ENCODE measurements around the gene TTC23. TPM values are rescaled to one million over a fixed set of nuclear protein-coding genes. Genes with fewer than 3 reads are reported as not detected.
"Not testable (repeated sequence)": the region's sequence is repeated elsewhere in the genome, so short reads cannot be mapped to it uniquely, and the experiment has no call there.

Gene TTC23
- total RNA-seq, 1 donor from 2014 or later: 2.7 TPM

DNA sequence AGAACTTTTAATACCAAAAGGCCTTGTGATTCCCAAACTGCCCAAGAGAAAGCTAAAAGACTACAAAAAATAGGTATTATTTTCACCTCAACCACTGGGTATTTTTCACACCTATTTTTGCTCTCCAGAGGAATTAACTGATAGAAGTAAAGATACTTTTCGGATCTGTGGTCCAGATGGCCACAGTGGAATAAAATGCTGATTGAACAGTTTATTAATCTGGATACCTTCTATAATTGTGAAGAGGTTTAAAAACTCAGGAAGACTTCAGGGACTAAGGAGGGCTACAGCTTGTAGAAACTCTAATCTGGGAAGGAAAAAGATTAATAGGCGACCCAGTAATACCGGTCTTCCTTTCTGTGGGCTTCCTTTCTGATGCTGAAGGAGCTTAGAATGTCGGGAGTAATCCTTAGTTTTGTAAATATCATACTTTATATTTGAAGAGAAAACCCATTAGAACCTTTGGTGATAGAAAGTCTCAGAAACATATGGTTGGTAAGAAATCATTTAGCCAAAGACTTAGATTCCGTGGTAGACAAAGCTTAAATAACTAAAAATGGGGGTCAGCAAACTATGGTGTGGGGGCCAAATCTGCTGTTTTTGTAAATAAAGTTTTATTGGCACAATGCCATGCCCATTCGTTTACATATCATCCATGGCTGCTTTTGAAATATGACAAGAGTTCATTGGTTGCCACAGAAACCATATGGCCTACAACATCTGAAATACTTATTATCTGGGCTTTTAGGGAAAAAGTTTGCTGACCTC lies 47.8 kb downstream of the TTC23 start:
- intact Hi-C loops (cut with micrococcal nuclease): no loop called here

DNA sequence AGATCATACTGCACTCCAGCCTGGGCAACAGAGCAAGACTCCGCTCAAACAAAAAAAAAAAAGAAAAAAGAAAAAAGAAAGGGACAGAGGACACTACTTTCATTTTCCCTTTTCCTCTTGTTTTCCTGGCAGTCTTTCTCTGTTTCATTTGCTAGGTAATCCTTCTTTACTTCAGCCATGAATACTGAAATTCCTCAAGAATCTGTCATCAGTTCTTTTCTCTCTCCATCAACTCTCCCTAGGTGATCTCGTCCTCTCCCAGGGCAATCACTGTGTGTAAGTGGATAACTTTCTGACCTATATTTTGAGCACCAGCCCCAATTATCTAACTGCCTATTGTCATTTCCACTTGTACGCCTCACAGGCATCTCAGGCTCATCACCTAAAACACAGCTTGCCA lies 51.5 kb downstream of the TTC23 start:
- intact Hi-C loops (cut with micrococcal nuclease): no loop called here

DNA sequence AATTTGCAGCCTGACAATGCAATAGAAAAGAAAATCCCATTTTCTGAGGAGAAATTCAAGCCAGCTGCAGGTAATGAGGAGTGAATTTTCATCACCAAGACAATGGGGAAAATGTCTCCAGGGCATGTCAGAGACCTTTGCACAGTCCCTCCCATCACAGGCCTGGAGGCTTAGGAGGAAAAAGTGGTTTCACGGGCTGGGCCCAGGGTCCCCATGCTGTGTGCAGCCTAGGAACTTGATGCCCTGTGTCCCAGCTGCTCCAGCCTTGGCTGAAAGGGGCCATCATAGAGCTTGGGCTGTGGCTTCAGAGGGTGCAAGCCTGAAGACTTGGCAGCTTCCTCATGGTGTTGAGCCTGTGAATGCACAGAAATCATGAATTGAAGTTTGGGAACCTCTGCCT lies 57.2 kb downstream of the TTC23 start:
- intact Hi-C loops (cut with micrococcal nuclease): not testable (repeated sequence)

DNA sequence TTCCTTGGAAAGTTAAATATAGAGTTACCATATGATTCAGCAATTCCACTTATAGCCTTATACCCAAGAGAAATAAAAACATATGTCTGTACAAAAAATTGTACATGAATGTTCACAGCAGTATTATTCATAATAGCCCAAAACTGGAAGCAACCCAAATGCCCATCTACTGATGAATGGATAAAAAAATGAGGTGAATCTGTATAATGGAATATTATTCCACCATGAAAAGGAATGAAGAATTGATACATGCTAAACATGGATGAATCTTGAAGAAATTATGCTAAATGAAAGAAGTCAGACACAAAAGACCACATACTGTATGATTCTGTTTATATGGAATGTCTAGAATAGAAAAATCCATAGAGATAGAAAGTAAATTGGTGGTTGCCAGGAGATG lies 61.4 kb downstream of the TTC23 start:
- intact Hi-C loops (cut with micrococcal nuclease): no loop called here

DNA sequence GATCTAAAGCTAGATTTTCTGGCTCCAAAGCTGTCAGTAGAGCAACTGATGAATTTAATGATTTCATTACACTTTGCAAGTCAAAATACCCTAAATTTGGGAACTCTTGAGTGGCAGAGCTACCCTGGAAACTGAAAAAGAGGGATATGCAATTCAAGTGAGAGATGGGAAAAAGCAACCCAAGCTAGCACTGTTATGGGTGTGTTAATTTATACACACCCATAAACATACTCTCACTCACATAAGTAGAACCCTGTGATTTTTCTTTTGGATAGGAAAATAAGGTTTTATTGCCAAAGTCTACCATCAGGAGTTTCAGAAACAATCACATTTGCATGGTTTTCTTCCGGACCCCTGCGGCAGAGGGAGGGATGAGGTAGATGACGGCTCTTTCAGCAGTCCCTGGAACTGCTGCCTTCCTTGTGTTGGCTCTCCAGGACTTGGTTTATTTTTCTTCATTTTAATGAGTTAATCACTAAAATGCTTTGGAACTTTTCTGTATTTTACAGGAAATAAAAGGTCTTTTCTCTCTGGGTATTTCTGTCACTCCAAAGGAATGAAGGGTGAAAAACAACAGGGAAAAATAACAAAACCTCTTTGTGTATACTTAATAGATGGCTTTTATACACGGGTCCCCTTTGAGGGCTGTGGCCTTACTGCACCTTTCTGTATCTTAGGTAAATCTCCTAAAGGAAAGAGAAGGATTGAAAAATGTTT lies 63.8 kb downstream of the TTC23 start:
- intact Hi-C loops (cut with micrococcal nuclease): no loop called here

DNA sequence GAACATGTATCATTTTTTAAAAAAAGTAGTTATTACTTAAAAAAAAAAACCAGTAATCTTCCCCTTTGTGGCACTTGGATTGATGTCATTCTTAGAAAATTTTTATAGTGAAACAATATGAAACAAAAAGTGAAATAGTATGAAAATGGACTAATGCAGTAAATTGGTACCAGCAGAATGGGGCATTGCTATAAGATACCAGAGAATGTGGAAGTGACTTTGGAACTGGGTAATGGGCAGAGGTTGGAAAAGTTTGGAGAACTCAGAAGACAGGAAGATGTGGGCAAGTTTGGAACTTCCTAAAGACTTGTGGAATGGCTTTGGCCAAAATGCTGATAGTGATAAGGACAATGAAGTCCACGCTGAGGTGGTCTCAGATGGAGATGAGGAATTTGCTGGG lies 66.6 kb downstream of the TTC23 start:
- intact Hi-C loops (cut with micrococcal nuclease): no loop called here

DNA sequence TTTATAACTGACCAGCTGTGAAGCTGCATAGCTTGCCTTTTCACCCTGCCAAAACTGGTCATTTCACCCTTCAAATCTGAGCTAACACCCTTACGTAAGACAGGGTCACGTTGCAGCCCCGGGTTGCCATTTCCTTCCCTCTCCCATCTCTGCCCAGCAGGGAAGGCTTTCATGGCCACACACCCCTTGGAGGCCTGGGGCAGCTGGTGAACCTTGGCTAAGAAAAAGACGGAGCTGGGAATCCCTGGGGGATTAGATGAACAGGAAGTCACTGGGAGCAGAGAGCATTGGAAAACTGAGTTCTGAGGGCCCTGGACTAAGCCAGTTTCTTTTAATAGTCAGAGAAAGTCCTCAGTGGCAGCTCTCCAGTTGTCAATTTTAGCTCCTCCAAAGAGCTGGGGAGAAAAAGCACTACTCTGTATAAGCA lies 67.8 kb downstream of the TTC23 start:
- intact Hi-C loops (cut with micrococcal nuclease): no loop called here

DNA sequence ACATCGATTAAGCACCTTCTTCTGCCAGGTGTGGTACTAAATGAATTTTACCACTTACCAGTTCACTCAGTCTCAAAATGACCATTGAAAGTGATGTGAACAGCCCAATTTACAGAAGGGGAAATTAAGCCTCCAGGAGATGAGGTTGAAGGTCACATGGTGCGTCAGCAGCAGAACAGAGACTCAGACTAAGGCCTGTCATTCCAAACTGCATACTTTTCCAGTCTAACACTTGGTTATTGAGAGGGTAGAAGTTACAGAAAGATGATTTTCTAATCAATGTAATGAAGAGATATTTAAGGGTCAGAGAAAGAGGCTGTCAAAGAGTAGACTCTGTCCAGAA lies 68.4 kb downstream of the TTC23 start:
- intact Hi-C loops (cut with micrococcal nuclease): no loop called here

DNA sequence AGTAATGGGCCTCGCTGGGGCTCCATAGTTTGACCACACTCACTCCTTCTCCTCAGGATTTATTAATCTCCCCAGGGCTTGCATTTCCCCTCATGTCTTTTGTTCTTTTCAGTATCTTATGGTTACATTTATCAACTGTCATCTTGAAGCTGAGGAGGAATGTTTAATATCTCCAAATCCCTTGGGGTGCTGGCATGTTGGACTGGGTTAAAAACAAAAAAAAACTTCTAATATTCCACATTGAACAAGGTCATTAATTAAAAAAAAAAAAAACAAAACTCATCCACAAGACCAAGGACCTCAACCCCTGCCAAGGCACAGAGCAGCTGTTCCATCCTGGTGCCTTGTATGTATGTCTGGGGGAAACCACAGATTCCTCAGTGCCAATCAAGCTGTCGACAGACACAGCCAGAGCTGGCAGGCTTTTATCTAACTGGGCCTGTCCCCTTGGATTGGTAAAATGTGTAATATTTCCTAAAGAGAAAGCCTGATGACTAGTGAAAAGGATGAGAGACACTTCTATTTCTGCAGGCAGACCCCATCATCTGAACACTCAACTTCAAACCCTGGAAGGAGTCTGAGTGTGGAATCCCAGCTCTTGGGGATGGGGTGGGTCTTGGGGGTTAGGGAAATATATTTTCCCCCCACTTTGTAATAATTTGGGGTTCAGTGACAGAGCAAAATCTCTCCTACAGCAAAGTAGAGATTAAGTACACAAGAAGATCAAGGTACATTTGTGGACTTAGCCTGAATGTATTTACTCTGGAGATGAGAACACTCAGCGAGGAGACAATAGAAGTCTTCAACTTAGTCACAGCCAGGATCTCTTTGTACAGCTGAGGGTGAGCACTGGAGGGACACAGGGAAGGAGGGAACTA lies 69.1 kb downstream of the TTC23 start:
- intact Hi-C loops (cut with micrococcal nuclease): no loop called here

DNA sequence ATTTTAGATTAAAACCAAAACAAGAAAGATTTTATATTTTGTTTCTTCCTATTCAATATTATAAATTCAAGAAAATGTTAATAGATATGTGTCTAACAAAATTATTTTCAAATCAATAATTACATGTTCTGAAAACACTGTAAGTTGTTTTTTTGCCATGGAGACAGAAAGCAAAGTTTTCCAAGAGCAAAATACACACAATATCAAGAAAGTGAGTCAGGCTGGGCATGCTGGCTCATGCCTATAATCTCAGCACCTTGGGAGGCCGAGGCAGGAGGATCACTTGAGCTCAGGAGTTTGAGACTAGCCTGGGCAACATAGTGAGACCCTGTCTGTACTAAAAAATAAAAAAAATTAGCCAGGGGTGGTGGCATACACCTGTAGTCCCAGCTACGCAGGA lies 71.7 kb downstream of the TTC23 start:
- intact Hi-C loops (cut with micrococcal nuclease): no loop called here

DNA sequence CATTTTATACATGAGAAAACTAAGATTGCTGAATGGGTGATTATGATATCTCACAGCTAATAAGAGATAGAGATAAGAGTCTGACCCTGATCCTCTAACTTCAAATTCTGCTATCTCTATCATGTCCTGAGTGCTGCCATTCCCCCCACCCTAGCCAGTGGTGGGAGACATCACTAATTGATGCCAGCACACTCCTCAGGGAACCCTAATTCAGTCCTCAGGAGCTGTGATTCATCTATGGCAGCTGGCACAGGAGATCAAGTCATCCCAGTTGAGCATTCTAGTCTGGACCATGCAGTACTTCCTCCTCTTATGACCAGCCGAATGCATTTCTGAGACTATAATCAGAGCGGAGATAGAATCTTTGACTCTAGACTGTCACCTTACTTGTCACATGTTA lies 72.6 kb downstream of the TTC23 start:
- intact Hi-C loops (cut with micrococcal nuclease): no loop called here

DNA sequence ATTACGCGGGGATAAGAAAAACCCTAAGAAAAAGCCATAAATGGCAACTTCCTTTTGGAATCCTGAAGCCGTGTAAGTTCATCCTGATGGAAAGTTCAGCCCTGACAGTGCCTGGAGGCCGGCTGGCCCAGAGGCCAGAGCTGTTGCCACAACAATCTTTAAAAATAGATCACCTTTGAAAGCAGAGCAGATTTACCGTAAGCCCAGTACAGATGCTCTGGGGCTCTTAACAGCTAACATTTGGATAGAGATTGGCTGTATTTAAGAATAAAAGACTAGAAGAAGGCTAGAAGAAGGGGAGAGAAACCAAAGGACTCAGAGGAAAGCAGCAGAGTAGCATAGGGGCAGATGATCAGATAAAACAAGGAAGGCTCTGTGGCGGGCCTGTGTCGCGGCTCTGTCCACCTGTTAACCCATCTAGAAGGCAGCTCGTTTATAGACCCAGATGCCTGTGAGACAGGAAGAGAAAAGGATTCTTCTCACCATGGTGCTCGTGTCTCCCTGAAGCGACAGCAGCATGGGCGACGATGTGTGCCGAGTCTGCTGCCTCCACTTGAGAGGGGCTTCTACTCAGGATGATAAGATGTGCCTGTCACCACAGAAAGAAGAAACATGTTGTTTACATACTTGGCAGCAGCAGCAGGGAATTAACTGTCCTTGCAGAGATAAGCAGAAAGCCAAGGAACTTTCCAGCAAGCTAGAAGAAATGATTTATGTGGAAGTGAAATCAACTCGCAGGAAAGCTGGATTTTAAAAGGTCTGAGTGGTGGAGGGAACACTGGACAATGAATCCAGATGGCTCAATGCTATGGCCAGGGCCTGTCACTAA lies 74.6 kb downstream of the TTC23 start:
- intact Hi-C loops (cut with micrococcal nuclease): no loop called here

DNA sequence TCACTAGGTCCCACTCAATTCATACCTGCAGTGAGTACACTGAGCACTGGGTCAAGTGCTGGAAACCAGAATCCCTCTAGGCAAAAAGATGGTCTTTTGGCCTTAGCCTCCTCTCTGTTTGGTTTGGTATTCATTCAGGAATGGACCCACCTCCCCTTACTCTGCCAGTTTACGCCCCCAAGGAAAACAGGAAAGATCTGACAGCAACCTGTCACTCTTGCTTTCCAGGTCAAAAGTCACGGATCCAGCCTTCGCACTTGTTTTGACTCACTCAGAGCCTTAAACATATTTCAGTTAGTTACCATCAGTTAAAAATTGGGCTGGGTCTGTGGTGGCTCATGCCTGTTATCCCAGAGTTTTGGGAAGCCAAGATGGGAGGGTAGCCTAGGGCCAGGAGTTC lies 76.4 kb downstream of the TTC23 start:
- intact Hi-C loops (cut with micrococcal nuclease): no loop called here

DNA sequence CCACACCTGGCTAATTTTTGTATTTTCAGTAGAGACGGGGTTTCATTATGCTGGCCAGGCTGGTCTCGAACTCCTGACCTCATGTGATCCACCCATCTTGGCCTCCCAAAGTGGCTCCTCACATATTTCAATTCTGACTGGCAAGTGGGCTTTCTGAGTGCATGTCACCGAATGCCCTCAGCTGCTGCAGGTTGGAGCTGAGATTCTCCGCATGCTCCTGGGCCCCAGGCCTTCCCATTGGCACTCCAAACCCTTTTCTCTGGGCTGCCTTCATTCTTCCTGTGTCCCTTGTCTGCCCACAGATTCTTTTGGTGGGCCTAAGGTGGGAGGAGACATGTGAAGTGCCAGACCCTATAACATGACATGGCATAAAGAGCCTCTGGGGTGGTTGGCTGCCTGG lies 77.2 kb downstream of the TTC23 start:
- intact Hi-C loops (cut with micrococcal nuclease): no loop called here

DNA sequence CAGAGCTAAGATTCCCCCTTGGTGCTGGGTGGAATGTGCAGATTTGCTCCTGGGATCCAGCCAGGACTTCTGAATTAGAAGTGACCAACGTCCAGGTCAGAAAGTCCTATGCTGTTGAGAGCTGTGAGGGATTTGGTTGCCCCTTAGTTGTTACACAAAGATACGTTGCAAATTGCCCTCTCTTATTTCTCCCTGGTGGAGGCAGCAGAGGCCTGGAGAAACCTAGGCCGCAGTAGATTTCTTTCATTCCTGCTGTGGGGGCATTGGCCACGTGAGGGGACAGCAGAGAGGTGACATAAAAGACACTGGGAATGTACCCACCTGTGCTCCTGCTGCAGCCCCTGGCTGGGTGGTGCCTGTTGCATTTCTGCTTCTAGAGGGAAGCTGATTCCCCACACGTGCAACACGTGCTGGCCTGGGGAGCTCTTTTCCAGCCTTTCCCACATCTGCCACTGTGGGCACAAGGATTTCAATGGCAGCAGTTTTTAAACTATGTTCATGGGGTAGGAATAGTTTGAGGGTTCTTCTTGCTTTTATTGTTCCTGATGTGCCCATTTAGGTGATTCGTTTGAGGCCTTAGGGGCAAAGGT lies 78.8 kb downstream of the TTC23 start:
- intact Hi-C loops (cut with micrococcal nuclease): no loop called here

DNA sequence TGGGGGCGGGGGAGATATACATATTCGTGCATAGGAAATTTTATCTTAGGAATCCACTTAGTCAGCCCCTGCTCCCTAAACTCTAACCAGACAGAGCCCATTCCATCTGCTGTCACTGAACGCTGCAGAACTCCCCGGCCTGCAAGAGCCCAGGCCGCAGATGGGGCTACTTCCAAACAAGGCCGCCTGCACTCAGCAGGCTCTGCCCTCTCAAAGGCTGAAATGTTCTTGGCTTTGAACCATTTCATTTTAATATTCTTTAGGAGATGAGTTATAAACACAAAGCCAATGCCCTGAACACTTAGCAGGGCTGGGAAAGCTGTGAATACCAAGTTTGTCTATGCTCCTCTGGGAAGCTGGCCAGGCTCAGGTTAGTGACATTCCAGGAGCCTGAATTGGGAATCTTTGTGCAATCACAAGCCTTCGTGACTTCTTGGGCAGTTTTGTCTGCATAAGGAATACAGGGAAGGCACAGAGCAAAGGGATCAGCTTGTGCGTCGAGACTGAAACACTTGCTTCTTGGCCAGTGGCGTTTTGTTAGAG lies 79.5 kb downstream of the TTC23 start:
- intact Hi-C loops (cut with micrococcal nuclease): no loop called here

DNA sequence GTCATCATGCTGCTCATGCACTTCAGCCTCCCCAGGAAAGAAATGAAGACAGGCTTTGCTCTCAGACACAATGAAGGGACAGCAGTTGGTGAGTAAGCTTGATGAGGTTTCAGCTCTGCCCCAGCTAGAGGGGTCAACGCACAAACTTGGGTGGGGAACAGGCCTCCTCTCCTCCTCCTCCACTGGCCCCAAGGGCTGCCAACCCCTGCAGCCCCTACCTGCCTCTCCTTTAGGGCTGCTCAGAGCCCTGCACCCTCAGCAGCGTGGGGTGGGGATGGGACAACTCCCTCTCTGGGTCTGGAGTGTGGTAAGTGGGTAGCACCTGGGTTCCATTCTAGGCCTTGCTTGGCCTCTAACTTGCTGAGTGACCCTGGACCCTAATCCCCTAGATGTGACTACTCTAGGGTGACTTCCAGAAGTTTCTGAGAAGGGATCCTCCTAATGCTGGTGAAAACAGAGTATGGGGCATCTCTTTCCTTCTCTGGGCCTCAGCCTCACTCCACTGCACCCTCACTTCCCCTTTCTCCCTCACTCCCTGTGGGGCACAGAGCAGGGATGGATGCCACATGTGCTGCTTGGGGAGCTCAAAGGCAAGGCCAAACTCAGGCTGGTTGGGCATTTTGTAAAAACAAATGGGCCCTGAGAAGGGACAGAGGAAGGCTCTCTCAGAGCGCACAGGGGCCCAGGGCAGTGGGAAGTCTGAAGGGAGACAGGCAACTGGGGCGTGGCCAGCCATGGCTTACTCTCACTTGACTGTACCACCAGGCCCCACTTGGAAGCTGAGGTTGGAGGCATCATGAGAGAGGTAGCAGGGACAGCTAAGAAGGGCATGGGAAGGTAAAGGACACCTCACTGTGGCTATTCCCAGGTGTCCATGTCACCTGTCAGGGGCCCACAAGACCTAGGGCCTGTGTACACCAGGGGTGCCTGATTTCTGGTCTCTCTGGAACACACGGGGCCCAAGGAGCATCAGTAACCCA lies 80.5 kb downstream of the TTC23 start:
- intact Hi-C loops (cut with micrococcal nuclease): no loop called here

DNA sequence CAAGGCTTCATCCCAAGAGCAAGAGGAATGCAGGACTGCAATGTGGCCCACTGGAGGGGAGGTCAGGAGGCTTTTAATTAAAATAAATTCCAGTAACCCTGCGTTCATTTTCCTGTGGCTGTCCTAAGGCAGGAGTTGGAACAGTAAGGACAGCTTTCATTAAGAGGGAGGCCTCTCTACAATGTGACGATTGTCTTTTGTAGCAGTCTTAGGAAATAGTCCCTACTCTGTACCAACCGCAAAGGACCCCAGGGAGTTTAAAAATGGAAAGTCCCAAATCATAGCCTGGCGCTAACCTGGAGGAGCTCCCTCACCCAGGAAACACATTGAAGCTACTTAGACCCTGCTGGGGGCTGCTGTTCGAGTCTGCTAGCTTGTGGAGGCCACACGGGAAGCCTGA lies 81.7 kb downstream of the TTC23 start:
- intact Hi-C loops (cut with micrococcal nuclease): no loop called here

DNA sequence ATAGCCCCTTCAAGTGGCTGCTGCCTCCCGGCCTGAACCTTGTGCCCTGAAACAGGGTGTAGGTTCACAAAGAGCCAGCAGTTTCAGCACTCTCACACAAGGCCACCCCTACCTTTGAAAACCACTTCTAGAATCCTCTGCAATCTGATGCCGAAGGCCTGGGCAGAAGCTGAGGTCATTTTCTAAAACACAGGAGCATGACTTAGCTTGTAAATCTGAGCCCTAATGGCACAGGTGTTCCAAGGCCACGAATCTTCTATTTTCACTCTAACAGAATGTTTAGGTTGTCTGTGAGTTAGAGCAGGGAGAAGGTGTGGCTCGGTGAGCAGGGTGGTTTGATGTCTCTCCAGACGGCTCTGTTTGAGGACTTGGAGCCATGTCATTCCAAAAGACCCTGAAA lies 82.2 kb downstream of the TTC23 start:
- intact Hi-C loops (cut with micrococcal nuclease): no loop called here

All from T-helper 2 cell treated with Interferon-gamma antibody and Interleukin-4, amounts not matched to agents 100 ng/mL and 5 ng/mL, for 36 hours (primary cell).